Gastrocnemius medialis (tissue), 4 donors: ENCODE results near the gene BANP.

Experiments
- POLR2A ChIP-seq, 2 donors: fragments of 450-650 bp; IDR thresholded peaks; one replicate each; pipeline ENCODE4 v1.6.1; 2017; ENCODE audit warnings: antibody characterized with exemption in 2 of 2, mild to moderate bottlenecking in 2 of 2, moderate library complexity in 2 of 2
- TF ChIP-seq, protein P1 (sequence below), 5 experiments: fragments of 450-650 bp in 3 of 5; fragments of 200-600 bp in 2 of 5; sonication (generic) in 2 of 5; IDR thresholded peaks in 4 of 5; conservative IDR thresholded peaks in 1 of 5; 1 replicate in 4 of 5; 2 replicates in 1 of 5; pipeline ENCODE4 v1.5.1; 2016 to 2019; ENCODE audit warnings: antibody characterized with exemption in 5 of 5, mild to moderate bottlenecking in 3 of 5, moderate library complexity in 3 of 5

DNA sequence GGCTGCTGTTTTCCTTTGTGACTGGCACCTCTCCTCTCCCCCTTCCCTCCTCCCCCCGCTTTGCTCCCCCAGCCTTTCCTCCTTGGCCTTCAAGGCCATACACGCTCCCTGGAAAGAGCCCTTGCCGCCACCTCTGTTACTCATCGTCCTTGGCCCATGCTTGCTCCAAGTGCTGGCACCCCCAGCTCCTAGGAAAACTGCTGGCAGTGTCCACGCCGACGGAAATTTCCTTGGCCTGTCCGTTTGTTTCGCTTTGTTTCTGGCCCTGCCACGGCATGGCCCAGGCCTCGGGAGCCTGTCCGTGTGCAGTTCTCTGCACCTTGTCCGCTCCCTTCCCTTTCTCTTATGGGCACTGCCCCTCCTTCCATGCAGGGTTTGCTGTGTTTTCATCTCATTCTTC lies 32.9 kb upstream of the BANP start:
- TF ChIP-seq, protein P1, sequence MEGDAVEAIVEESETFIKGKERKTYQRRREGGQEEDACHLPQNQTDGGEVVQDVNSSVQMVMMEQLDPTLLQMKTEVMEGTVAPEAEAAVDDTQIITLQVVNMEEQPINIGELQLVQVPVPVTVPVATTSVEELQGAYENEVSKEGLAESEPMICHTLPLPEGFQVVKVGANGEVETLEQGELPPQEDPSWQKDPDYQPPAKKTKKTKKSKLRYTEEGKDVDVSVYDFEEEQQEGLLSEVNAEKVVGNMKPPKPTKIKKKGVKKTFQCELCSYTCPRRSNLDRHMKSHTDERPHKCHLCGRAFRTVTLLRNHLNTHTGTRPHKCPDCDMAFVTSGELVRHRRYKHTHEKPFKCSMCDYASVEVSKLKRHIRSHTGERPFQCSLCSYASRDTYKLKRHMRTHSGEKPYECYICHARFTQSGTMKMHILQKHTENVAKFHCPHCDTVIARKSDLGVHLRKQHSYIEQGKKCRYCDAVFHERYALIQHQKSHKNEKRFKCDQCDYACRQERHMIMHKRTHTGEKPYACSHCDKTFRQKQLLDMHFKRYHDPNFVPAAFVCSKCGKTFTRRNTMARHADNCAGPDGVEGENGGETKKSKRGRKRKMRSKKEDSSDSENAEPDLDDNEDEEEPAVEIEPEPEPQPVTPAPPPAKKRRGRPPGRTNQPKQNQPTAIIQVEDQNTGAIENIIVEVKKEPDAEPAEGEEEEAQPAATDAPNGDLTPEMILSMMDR (IDR thresholded peaks at IDR 0.05 in 4 of 5, conservative IDR thresholded peaks at IDR 0.05 in 1 of 5): no peak
- no peak for TF ChIP-seq POLR2A (IDR thresholded peaks at IDR 0.05)
